Activated T-helper 1 cell treated with anti-CD3 and anti-CD28 coated beads, Interleukin-12 subunit alpha, Interleukin-12 subunit beta, Interleukin-2, Interleukin-4 antibody, amounts not matched to agents 30 ng/mL and 10 ng/mL and 1 ng/mL, durations not matched to agents 14 hours and 24 hours and 36 hours (primary cell): ENCODE data around the gene NEDD1. TPM values are rescaled to one million over a fixed set of nuclear protein-coding genes. Genes with fewer than 3 reads are reported as not detected.
A peak's percentile ranks its signal among the peaks of the same experiment; 100 is the strongest.

ENCODE experiments used
- DNase-seq: peaks from one replicate; pipeline ENCODE4 v3.0.0; 2021; ENCODE audit warnings: low spot score
- H3K27ac Mint-ChIP-seq: one replicate; pipeline ENCODE4 v1.8.0; 2021; ENCODE audit warnings: mild to moderate bottlenecking, mixed read lengths
- H3K27me3 Mint-ChIP-seq: one replicate; pipeline ENCODE4 v1.8.0; 2022; ENCODE audit warnings: mild to moderate bottlenecking, moderate library complexity, mixed read lengths; ENCODE audit not compliant: insufficient read depth
- H3K36me3 Mint-ChIP-seq: one replicate; pipeline ENCODE4 v1.8.0; 2021; ENCODE audit warnings: low read depth, mixed read lengths
- H3K4me1 Mint-ChIP-seq: one replicate; pipeline ENCODE4 v1.8.0; 2021; ENCODE audit warnings: low read depth, mixed read lengths
- H3K4me3 Mint-ChIP-seq: one replicate; pipeline ENCODE4 v1.8.0; 2021; ENCODE audit warnings: mild to moderate bottlenecking, moderate library complexity, mixed read lengths
- H3K9me3 Mint-ChIP-seq: one replicate; pipeline ENCODE4 v1.8.0; 2021; ENCODE audit warnings: mixed read lengths
- intact Hi-C: fragments of 100-400 bp; cut with micrococcal nuclease; formaldehyde crosslinking; loops from one replicate; pipeline ENCODE4 v1.15.1; 2024
- total RNA-seq: library from RNA; stranded (reverse); gene quantifications from 2 replicates; pipeline ENCODE4 v1.2.3, GENCODE V29; 2022

NEDD1 gene
- total RNA-seq, 1 donor from 2014 or later: 65.3 TPM

DNA sequence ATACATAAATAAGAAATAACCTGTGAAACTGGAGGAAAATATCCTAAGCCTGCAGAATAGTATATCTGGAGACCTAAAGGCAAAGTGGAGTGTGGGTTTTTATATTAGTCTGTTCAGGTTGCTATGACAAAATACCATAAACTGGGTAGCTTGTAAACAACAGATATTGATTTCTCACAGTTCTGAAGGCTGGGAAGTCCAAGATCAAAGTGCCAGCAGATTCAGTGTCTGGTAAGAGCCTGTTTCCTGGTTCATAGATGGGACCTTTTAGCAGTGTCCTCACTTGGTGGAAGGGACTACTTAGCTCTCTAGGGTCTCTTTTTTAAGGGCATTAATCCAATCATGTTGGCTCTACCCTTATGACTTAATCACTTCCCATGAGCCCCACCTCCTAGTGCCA is 25.4 kb upstream of the NEDD1 start:
- no peak overlapping the region for H3K4me3 Mint-ChIP-seq
- no peaks in the 10 kb centered on the region for H3K36me3 Mint-ChIP-seq
- no peak for DNase-seq
- H3K27me3 Mint-ChIP-seq: peaks cover 2% of the 10 kb centered on the region
- H3K9me3 Mint-ChIP-seq: no peaks in the 10 kb centered on the region
- intact Hi-C loops: no loop called here
- no peak overlapping the region for H3K27ac Mint-ChIP-seq
- no peaks in the 10 kb centered on the region for H3K4me1 Mint-ChIP-seq

GRCh38 chr12:96882862-96883261 is 24.2 kb upstream of the NEDD1 start:
- DNase-seq: no peak
- H3K27me3 Mint-ChIP-seq: peaks cover 2% of the 10 kb centered on the region
- H3K9me3 Mint-ChIP-seq: no peaks in the 10 kb centered on the region
- intact Hi-C loops: no loop called here
- H3K27ac Mint-ChIP-seq: no peak overlapping the region
- no peaks in the 10 kb centered on the region for H3K36me3 Mint-ChIP-seq
- H3K4me3 Mint-ChIP-seq: no peak overlapping the region
- no peaks in the 10 kb centered on the region for H3K4me1 Mint-ChIP-seq

GRCh38 chr12:96883571-96883970 is 23.5 kb upstream of the NEDD1 start:
- no peak for DNase-seq
- intact Hi-C loops: no loop called here
- Mint-ChIP-seq H3K27ac (no peak overlapping the region), H3K27me3 (peaks cover 2% of the 10 kb centered on the region), H3K9me3 (no peaks in the 10 kb centered on the region), H3K36me3 (no peaks in the 10 kb centered on the region), H3K4me3 (no peak overlapping the region), H3K4me1 (no peaks in the 10 kb centered on the region)

DNA sequence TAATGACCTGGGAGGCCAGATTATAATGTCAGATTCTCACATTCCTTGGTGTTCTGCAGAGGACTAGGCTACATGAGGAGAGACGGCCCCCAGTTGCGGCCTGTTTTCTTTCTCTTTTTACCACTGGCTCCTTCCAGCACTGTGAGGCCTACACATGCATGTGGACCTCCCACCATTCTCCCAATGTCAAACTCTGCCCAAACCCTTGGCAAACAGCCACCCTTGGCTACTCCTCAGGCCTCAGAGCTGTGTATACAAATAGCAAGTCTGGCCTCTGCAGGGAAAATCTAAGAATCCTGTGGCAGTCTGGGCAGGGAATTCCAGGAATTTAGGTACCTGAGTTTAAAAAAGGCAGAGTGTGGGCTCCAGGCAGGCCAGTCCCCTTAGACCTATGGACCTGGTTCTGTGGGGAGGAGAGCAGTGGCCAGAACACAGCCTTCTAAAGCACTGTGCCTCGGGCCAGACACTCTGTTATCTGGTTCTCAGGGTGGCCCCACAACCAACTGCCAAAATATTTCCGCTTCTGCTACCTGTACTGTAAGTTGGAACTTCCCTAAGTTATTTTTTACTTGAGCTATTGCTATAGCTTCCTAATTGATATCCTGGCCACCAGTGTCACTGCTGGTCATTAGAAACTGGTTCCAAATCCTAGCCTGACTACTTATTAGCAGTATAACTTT is 19.9 kb upstream of the NEDD1 start:
- intact Hi-C loops: no loop called here
- Mint-ChIP-seq H3K9me3 (no peaks in the 10 kb centered on the region), H3K27ac (no peak overlapping the region), H3K4me1 (peaks cover 5% of the 10 kb centered on the region), H3K27me3 (peaks cover 7% of the 10 kb centered on the region), H3K36me3 (no peaks in the 10 kb centered on the region), H3K4me3 (no peak overlapping the region)
- no peak for DNase-seq

DNA sequence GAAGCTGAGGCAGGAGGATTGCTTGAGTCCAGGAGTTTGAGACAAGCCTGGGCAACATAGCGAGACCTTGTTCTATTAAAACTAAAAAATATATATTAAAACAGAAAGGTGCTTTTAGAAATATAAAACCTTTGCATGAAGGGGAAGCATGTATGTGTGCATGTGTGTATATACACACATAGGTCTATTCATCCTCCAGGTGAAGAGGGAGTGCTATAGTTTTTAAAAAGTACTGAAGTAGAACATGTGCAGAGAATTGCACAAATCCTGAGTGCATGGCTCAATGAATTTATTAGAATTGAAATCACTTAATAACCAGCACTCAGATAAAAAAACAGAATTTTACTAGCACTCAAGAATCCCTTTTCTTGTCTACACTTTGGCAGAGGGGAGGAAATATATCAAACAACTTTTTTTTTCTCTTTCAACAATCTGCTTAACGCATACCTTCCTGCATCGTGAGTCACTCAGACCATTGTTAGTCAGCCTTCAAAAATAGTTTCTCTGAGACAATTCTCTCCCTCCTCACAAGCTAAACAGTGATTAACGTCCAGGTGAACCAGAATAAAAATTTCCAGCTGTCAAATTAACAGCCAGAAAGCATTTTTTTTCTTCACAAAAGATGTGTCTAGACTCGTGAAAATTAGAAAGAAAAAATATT is 17.7 kb upstream of the NEDD1 start:
- intact Hi-C loops: no loop called here
- no peak overlapping the region for H3K27ac Mint-ChIP-seq
- H3K36me3 Mint-ChIP-seq: no peaks in the 10 kb centered on the region
- H3K4me1 Mint-ChIP-seq: peaks cover 5% of the 10 kb centered on the region
- no peaks in the 10 kb centered on the region for H3K9me3 Mint-ChIP-seq
- no peak overlapping the region for H3K4me3 Mint-ChIP-seq
- peaks cover 11% of the 10 kb centered on the region for H3K27me3 Mint-ChIP-seq
- no peak for DNase-seq

DNA sequence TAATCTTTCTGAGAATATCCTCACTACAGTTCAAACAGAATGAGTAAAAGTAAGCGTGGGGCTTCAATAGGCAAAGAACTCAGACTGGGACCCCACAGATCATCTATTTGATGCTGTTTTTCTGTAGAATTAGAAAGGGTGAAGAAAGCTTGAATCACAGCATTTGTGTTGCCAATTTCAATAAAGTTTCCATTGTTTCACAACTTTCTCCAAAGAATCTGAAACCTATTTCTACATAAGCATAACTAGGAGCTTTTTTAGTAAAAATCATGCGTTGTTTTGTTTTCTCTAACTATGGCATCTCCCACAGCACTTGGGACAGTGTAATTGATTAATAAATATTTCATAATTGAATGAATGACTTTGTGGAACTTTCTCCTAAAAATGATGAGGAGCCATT is 16.7 kb upstream of the NEDD1 start:
- no peak overlapping the region for H3K27ac Mint-ChIP-seq
- intact Hi-C loops: no loop called here
- no peaks in the 10 kb centered on the region for H3K9me3 Mint-ChIP-seq
- H3K4me3 Mint-ChIP-seq: no peak overlapping the region
- H3K27me3 Mint-ChIP-seq: peaks cover 14% of the 10 kb centered on the region
- no peaks in the 10 kb centered on the region for H3K36me3 Mint-ChIP-seq
- H3K4me1 Mint-ChIP-seq: peaks cover 5% of the 10 kb centered on the region
- no peak for DNase-seq

DNA sequence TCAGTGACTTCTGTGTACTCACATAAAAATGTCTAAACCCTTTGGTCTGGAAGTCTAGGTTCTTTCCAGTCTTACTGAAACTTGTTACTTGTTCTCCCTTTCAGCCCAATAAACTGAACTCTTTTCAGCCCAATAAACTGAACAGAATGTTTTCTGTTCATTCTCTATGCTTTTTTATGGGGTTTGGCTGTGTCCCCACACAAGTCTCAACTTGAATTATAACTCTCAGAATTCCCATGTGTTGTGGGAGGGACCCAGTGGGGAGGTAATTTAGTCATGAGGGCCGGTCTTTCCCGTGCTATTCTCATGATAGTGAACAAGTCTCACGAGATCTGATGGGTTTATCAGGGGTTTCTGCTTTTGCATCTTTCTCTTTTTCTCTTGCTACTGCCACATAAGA is 15.0 kb upstream of the NEDD1 start:
- no peaks in the 10 kb centered on the region for H3K36me3 Mint-ChIP-seq
- intact Hi-C loops: no loop called here
- DNase-seq: no peak
- H3K27ac Mint-ChIP-seq: no peak overlapping the region
- peaks cover 5% of the 10 kb centered on the region for H3K4me1 Mint-ChIP-seq
- peaks cover 15% of the 10 kb centered on the region for H3K27me3 Mint-ChIP-seq
- H3K9me3 Mint-ChIP-seq: no peaks in the 10 kb centered on the region
- no peak overlapping the region for H3K4me3 Mint-ChIP-seq

DNA sequence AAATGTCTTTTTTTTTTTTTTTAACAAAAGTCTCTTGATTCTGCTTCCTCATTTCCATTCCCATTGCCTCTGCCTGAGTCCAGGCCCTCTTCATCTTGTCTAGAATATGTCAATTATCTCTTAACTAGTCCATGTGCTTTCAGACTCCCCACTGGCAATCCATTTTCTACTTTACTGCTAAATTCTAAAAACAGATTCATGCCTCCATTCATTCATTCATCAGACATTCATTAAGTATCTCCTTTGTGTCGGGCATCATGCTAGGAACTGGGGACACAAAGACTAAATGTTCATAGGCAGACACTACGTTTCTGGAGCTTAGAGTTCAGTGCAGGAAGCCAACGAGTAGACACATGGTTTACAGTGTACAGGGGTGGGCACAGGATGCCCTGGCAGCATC is 9.6 kb upstream of the NEDD1 start:
- no peak for DNase-seq
- Mint-ChIP-seq H3K36me3 (no peaks in the 10 kb centered on the region), H3K9me3 (no peaks in the 10 kb centered on the region), H3K27me3 (peaks cover 7% of the 10 kb centered on the region), H3K27ac (no peak overlapping the region), H3K4me1 (no peaks in the 10 kb centered on the region), H3K4me3 (no peak overlapping the region)
- intact Hi-C loops: no loop called here

GRCh38 chr12:96901175-96901574 is 5.9 kb upstream of the NEDD1 start:
- Mint-ChIP-seq H3K9me3 (no peaks in the 10 kb centered on the region), H3K4me1 (peaks cover 4% of the 10 kb centered on the region), H3K27ac (no peak overlapping the region), H3K27me3 (peaks cover 5% of the 10 kb centered on the region), H3K36me3 (no peaks in the 10 kb centered on the region), H3K4me3 (no peak overlapping the region)
- intact Hi-C loops: loop anchor here (10.0 kb wide), 3 partner anchors 476 to 1426 kb away; partner anchors contain the start of genes ELK3 and METAP2
- DNase-seq: no peak

- intact Hi-C loops: loop anchor here (10.0 kb wide), 3 partner anchors 477 to 1427 kb away; partner anchors contain the start of genes ELK3 and METAP2
- Mint-ChIP-seq H3K36me3 (no peaks in the 10 kb centered on the region), H3K4me1 (peaks cover 9% of the 10 kb centered on the region), H3K9me3 (no peaks in the 10 kb centered on the region), H3K27me3 (peaks cover 3% of the 10 kb centered on the region), H3K27ac (no peak overlapping the region), H3K4me3 (no peak overlapping the region)
- no peak for DNase-seq
Observed at GRCh38 chr12:96902076-96902475, 5.0 kb upstream of the NEDD1 start.

DNA sequence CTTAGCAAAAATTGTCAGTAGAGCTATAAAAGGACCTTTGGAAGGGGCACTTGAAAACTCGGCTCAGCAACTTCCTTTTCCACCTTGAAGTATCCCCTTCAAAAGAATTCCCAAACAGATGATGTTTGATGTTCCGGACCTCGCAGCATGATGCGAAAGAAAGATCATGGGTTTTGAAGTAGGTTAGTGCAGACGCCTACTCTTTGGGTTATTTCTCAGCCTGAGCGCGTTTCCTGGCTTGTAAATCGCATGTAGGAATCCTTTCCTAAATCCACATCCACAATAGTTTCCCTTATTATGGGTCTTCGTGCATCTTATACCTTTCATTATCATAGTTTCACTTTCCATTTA is 584 bp upstream of the NEDD1 start:
- Mint-ChIP-seq H3K9me3 (no peaks in the 10 kb centered on the region), H3K4me3 (peak overlapping the region; percentile 88), H3K4me1 (peaks cover 48% of the 10 kb centered on the region), H3K36me3 (peaks cover 24% of the 10 kb centered on the region), H3K27ac (peak overlapping the region; percentile 97), H3K27me3 (peaks cover 3% of the 10 kb centered on the region)
- intact Hi-C loops: loop anchor here (1.0 to 10.0 kb wide), 20 partner anchors 41 to 1741 kb away; partner anchors contain the start of genes AMDHD1, APAF1, CCDC38 and CDK17
- peak; percentile 3 for DNase-seq

GRCh38 chr12:96907671-96908422 is 790 bp downstream of the NEDD1 start:
- intact Hi-C loops: loop anchor here (1.0 to 10.0 kb wide), 20 partner anchors 9 to 1739 kb away; partner anchors contain the start of genes AMDHD1, APAF1, CCDC38 and CDK17
- Mint-ChIP-seq H3K4me1 (peaks cover 51% of the 10 kb centered on the region), H3K27ac (peak overlapping the region; percentile 94), H3K9me3 (no peaks in the 10 kb centered on the region), H3K27me3 (peaks cover 3% of the 10 kb centered on the region), H3K36me3 (peaks cover 25% of the 10 kb centered on the region), H3K4me3 (peak overlapping the region; percentile 88)
- DNase-seq: peak; percentile 9

DNA sequence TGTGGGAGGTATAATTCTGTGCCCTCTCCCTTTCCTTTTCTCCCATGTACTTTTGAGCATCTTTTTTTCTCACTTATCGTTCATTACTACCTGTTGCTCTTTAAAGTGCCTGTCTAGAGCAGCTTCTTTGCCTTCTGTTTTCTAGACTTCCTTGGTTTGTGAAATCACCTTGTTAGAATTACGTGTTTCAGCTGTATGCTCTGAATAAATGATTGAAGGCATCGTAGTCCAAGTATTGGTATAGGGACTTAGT is 1.3 kb downstream of the NEDD1 start:
- no peaks in the 10 kb centered on the region for H3K9me3 Mint-ChIP-seq
- peaks cover 3% of the 10 kb centered on the region for H3K27me3 Mint-ChIP-seq
- peak overlapping the region; percentile 94 for H3K27ac Mint-ChIP-seq
- peak overlapping the region; percentile 88 for H3K4me3 Mint-ChIP-seq
- peaks cover 51% of the 10 kb centered on the region for H3K4me1 Mint-ChIP-seq
- DNase-seq: no peak
- intact Hi-C loops: loop anchor here (5.0 to 10.0 kb wide), 13 partner anchors 39 to 1739 kb away; partner anchors contain the start of genes APAF1, CFAP54, ELK3 and FGD6
- H3K36me3 Mint-ChIP-seq: peaks cover 28% of the 10 kb centered on the region
